HFF-Myc (cell line): Measurements from ENCODE around the gene B4GALT6.

Source experiments
- DNase-seq: peaks from one replicate; pipeline ENCODE4 v3.0.0-alpha.2; 2011; ENCODE audit warnings: low read depth; ENCODE audit errors: extremely low read depth
- H3K4me3 ChIP-seq: replicated peaks from 2 replicates; pipeline ENCODE4 v1.5.1; 2011; ENCODE audit warnings: low read depth, mild to moderate bottlenecking, control low read depth, low read length
- TF ChIP-seq, protein P1 (sequence below): IDR thresholded peaks from 2 replicates; pipeline ENCODE4 v1.5.1; 2012; ENCODE audit warnings: mild to moderate bottlenecking, low read depth, low read length, control low read depth; ENCODE audit errors: missing control alignments

The B4GALT6 gene

DNA sequence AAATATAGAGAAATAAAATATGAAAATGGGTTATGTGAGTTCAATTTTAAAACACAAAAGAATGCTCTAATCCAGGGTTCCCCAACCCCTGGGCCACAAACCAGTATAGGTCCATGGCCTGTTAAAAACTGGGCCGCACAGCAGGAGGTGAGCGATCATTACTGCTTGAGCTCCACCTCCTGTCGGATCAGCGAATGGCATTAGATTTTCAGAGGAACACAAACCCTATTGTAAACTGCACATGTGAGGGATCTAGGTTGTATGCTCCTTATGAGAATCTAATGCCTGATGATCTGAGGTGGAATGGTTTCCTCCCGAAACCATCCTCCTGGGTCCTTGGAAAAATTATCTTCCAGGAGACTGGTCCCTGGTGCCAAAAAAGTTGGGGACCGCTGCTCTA lies 58.0 kb downstream of the B4GALT6 start:
- no peak overlapping the region for H3K4me3 ChIP-seq
- TF ChIP-seq, protein P1, sequence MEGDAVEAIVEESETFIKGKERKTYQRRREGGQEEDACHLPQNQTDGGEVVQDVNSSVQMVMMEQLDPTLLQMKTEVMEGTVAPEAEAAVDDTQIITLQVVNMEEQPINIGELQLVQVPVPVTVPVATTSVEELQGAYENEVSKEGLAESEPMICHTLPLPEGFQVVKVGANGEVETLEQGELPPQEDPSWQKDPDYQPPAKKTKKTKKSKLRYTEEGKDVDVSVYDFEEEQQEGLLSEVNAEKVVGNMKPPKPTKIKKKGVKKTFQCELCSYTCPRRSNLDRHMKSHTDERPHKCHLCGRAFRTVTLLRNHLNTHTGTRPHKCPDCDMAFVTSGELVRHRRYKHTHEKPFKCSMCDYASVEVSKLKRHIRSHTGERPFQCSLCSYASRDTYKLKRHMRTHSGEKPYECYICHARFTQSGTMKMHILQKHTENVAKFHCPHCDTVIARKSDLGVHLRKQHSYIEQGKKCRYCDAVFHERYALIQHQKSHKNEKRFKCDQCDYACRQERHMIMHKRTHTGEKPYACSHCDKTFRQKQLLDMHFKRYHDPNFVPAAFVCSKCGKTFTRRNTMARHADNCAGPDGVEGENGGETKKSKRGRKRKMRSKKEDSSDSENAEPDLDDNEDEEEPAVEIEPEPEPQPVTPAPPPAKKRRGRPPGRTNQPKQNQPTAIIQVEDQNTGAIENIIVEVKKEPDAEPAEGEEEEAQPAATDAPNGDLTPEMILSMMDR: no peak
- no peak for DNase-seq

DNA sequence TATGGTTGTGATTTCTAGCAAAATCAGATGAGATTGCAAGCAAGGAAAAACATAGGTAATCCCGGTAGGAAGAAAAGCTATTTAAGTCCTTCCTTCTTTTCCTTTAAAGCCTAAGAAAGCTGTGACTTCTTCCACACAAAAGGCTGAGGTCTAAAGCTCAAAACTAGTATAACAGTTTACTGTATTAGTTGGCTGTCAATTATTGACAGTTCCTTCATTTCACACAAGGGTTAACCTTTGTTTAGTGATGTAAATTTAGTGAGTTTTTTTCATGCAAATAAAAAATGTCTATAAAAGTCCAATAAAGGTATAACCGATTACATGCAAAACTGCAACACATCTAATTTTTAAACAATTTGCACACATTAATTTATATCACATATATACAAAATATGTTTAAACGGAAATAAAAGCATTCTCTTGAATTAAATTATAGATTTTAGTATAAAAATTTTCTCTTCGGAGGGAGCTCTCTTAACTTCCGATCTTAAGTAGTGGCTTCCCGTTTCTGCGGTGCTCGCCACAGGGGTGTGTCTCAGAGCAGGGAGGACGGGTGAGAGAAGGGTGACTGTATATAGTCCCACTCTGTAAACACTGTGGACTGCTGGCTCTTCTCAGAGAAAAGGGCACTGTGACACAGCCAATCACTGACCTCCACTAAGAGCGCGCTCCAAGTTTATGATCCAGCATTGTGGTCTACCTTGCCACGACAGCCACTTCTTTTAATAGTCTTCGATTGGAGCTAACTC lies 59.3 kb downstream of the B4GALT6 start:
- no peak for DNase-seq
- no peak overlapping the region for H3K4me3 ChIP-seq
- TF ChIP-seq, protein P1: no peak

- TF ChIP-seq, protein P1: no peak
- H3K4me3 ChIP-seq: no peak overlapping the region
- no peak for DNase-seq
These were observed 65.1 kb downstream of the B4GALT6 start for GRCh38 chr18:31619291-31619690.

DNA sequence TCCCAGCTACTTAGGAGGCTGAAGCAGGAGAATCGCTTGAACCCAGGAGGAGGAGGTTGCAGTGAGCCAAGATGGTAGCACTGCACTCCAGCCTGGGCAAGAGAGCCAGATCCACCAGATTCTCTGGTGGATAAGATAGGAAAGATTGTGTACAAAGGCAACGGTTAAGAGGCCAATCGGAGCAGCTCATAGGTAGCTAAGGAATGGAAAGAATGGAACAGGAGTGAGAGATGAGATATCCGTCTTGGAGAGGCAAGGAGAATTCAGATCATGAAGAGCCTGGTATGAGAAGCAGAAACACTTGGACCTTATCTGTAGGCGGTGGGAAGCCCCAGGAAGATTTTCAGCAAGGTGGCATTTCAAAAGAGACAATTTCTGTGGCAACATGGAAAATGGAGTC lies 65.6 kb downstream of the B4GALT6 start:
- TF ChIP-seq, protein P1: no peak
- H3K4me3 ChIP-seq: no peak overlapping the region
- DNase-seq: no peak

DNA sequence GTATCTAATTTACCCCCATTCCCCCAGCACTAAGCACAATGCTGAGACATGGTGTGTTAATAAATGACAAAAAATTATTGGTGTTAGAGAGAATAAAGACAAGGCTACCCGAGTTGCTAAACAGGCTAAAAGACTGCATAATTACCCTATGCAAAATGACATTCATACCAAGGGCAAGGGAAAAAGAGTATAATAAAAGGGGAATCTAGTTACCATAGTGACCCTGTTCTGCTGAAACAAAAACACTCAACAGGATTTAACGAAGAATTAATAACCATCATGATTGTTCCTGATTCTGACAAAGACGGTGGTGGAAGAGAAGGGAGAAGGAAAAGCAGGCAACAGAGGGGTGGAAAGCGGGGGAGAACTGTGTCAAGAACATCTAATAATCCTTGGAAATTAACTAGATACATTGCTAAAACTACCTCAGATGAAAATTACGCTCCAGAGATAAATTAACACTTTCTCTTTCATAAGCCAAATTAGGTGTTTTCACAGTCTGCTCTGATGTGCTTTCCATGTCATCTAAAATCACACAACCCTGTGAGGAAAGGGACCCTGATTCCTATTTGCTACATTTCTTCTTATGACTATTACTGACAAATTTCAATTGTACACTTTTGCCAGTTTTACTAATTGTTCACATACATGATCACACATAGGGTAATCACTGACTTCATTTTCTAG lies 67.2 kb downstream of the B4GALT6 start:
- no peak for DNase-seq
- TF ChIP-seq, protein P1: no peak
- no peak overlapping the region for H3K4me3 ChIP-seq

- TF ChIP-seq, protein P1: no peak
- DNase-seq: no peak
These were observed 67.8 kb downstream of the B4GALT6 start for GRCh38 chr18:31616586-31616985.

More at GRCh38 chr18:31616586-31616985, 67.8 kb downstream of the B4GALT6 start:
- H3K4me3 ChIP-seq: no peak overlapping the region
